Measurements from ENCODE around the gene COX6A1.

GRCh38 chr12:120467439-120467838 is 29.5 kb downstream of the COX6A1 start:
- TF ChIP-seq EZH2 (IDR thresholded peaks at IDR 0.05; ENCODE audit: borderline replicate concordance, low read depth, low read length, poor library complexity, severe bottlenecking): no peak
- no peak for TF ChIP-seq CTCF (conservative IDR thresholded peaks at IDR 0.05; ENCODE audit: low read depth, low read length)

Data from A673 (cell line).